HG02763 (cell line): ENCODE data around the gene TMEM63B.

Experiments used
- ATAC-seq: cut with Tn5 transposase; IDR thresholded peaks from one replicate; pipeline ENCODE4 v1.9.1; 2021; ENCODE audit warnings: mild to moderate bottlenecking, moderate library complexity; ENCODE audit not compliant: unreplicated experiment

TMEM63B gene

GRCh38 chr6:44116641-44117382, 10.5 kb upstream of the TMEM63B start:
- no peak for ATAC-seq

- no peak for ATAC-seq
These were observed 9.8 kb upstream of the TMEM63B start for GRCh38 chr6:44117397-44118128.

GRCh38 chr6:44119704-44120262, 7.6 kb upstream of the TMEM63B start:
- no peak for ATAC-seq

- ATAC-seq = no peak
These were observed 6.5 kb upstream of the TMEM63B start for GRCh38 chr6:44120692-44121443.

- ATAC-seq = no peak
These were observed 4.6 kb upstream of the TMEM63B start for GRCh38 chr6:44122801-44123200.

- no peak for ATAC-seq
These were observed 3.8 kb upstream of the TMEM63B start for GRCh38 chr6:44123544-44123943.

GRCh38 chr6:44126320-44127149, 819 bp upstream of the TMEM63B start:
- ATAC-seq = peak; percentile 28

GRCh38 chr6:44128020-44128917, 915 bp downstream of the TMEM63B start:
- no peak for ATAC-seq

GRCh38 chr6:44129841-44130322, 2.5 kb downstream of the TMEM63B start:
- no peak for ATAC-seq

GRCh38 chr6:44131892-44132291, 4.5 kb downstream of the TMEM63B start:
- ATAC-seq = no peak

- no peak for ATAC-seq
These were observed 5.1 kb downstream of the TMEM63B start for GRCh38 chr6:44132476-44132875.

- ATAC-seq = no peak
These were observed 5.9 kb downstream of the TMEM63B start for GRCh38 chr6:44133003-44133931.

- no peak for ATAC-seq
These were observed 6.8 kb downstream of the TMEM63B start for GRCh38 chr6:44133981-44134711.

GRCh38 chr6:44135173-44135758, 7.9 kb downstream of the TMEM63B start:
- ATAC-seq = no peak

- ATAC-seq = no peak
These were observed 8.5 kb downstream of the TMEM63B start for GRCh38 chr6:44135875-44136274.

GRCh38 chr6:44138717-44139350, 11.5 kb downstream of the TMEM63B start:
- no peak for ATAC-seq

GRCh38 chr6:44139351-44139743, 12.0 kb downstream of the TMEM63B start:
- no peak for ATAC-seq
